H9 (cell line): ENCODE data around the gene CHPF2. TPM values are rescaled to one million over a fixed set of nuclear protein-coding genes. Genes with fewer than 3 reads are reported as not detected.

Source experiments
- DNase-seq: peaks from one replicate; pipeline ENCODE4 v3.0.0-alpha.2; 2017
- H2AFZ ChIP-seq: one replicate; pipeline ENCODE4 v1.6.1; 2013; ENCODE audit warnings: mild to moderate bottlenecking, low read length, control low read depth, moderate library complexity
- H2AK5ac ChIP-seq: 2 replicates; pipeline ENCODE4 v1.6.1; 2013; ENCODE audit warnings: low read length, control low read depth, mixed read lengths; ENCODE audit not compliant: insufficient read length
- H2BK120ac ChIP-seq: one replicate; pipeline ENCODE4 v1.6.1; 2013; ENCODE audit warnings: low read depth, mild to moderate bottlenecking, low read length, control low read depth, inconsistent platforms; ENCODE audit not compliant: poor library complexity, severe bottlenecking
- H2BK12ac ChIP-seq: 2 replicates; pipeline ENCODE4 v1.6.1; 2013; ENCODE audit warnings: low read length, control low read depth, mixed read lengths, low read depth; ENCODE audit not compliant: insufficient read length
- H2BK15ac ChIP-seq: 2 replicates; pipeline ENCODE4 v1.6.1; 2013; ENCODE audit warnings: low read depth, low read length, control low read depth
- H2BK20ac ChIP-seq: one replicate; pipeline ENCODE4 v1.6.1; 2013; ENCODE audit warnings: low read depth, mild to moderate bottlenecking, low read length, control low read depth, inconsistent platforms; ENCODE audit not compliant: poor library complexity, severe bottlenecking
- H2BK5ac ChIP-seq: 2 replicates; pipeline ENCODE4 v1.6.1; 2013; ENCODE audit warnings: low read length, control low read depth, mixed read lengths; ENCODE audit not compliant: insufficient read length
- H3K14ac ChIP-seq: 2 replicates; pipeline ENCODE4 v1.6.1; 2013; ENCODE audit warnings: low read length, control low read depth; ENCODE audit not compliant: insufficient read depth
- H3K18ac ChIP-seq: 2 replicates; pipeline ENCODE4 v1.6.1; 2013; ENCODE audit warnings: low read depth, mild to moderate bottlenecking, mixed read lengths, low read length, control low read depth; ENCODE audit not compliant: insufficient read length
- H3K23ac ChIP-seq: 2 replicates; pipeline ENCODE4 v1.6.1; 2013; ENCODE audit warnings: low read length, control low read depth, mixed read lengths, low read depth; ENCODE audit not compliant: insufficient read length
- H3K23me2 ChIP-seq: 2 replicates; pipeline ENCODE4 v1.6.1; 2013; ENCODE audit warnings: low read depth, mild to moderate bottlenecking, mixed read lengths, low read length, control low read depth; ENCODE audit not compliant: insufficient read length, poor library complexity, severe bottlenecking
- H3K27ac ChIP-seq: 2 replicates; pipeline ENCODE4 v1.5.1; 2013; ENCODE audit warnings: low read length, control low read depth, mixed read lengths, low read depth; ENCODE audit not compliant: insufficient read length
- H3K27me3 ChIP-seq: 2 replicates; pipeline ENCODE4 v1.6.1; 2013; ENCODE audit warnings: low read length, control low read depth, inconsistent platforms; ENCODE audit not compliant: insufficient read depth
- H3K4ac ChIP-seq: 2 replicates; pipeline ENCODE4 v1.6.1; 2013; ENCODE audit warnings: low read depth, mild to moderate bottlenecking, control low read depth, inconsistent platforms, low read length, moderate library complexity
- H3K4me1 ChIP-seq: 2 replicates; pipeline ENCODE4 v1.6.1; 2013; ENCODE audit warnings: low read length, control low read depth, inconsistent platforms; ENCODE audit not compliant: insufficient read depth
- H3K4me2 ChIP-seq: 2 replicates; pipeline ENCODE4 v1.6.1; 2013; ENCODE audit warnings: low read length, control low read depth, mixed read lengths; ENCODE audit not compliant: insufficient read length, insufficient read depth
- H3K56ac ChIP-seq: 2 replicates; pipeline ENCODE4 v1.6.1; 2013; ENCODE audit warnings: low read depth, mild to moderate bottlenecking, mixed read lengths, low read length, control low read depth; ENCODE audit not compliant: insufficient read length
- H3K79me1 ChIP-seq: 2 replicates; pipeline ENCODE4 v1.6.1; 2013; ENCODE audit warnings: low read depth, mild to moderate bottlenecking, moderate library complexity, low read length, control low read depth, inconsistent platforms; ENCODE audit not compliant: insufficient read depth, poor library complexity, severe bottlenecking
- H3K79me2 ChIP-seq: 2 replicates; pipeline ENCODE4 v1.6.1; 2013; ENCODE audit warnings: low read length, control low read depth, inconsistent platforms; ENCODE audit not compliant: insufficient read depth
- H3K9ac ChIP-seq: 2 replicates; pipeline ENCODE4 v1.6.1; 2013; ENCODE audit warnings: low read length, control low read depth, mixed read lengths; ENCODE audit not compliant: insufficient read length; ENCODE audit errors: extremely low read depth
- H3K9me3 ChIP-seq: one replicate; pipeline ENCODE4 v1.6.1; 2013; ENCODE audit warnings: low read depth, low read length, inconsistent platforms; ENCODE audit not compliant: control insufficient read depth
- H3T11ph ChIP-seq: one replicate; pipeline ENCODE4 v1.6.1; 2013; ENCODE audit warnings: mild to moderate bottlenecking, low read length, control low read depth, inconsistent platforms
- H4K20me1 ChIP-seq: one replicate; pipeline ENCODE4 v1.6.1; 2013; ENCODE audit not compliant: control insufficient read depth, insufficient read length, insufficient read depth
- H4K5ac ChIP-seq: 2 replicates; pipeline ENCODE4 v1.6.1; 2013; ENCODE audit warnings: low read depth, mild to moderate bottlenecking, mixed read lengths, low read length, control low read depth; ENCODE audit not compliant: insufficient read length
- H4K8ac ChIP-seq: replicated peaks from 2 replicates; pipeline ENCODE4 v1.6.1; 2013; ENCODE audit warnings: low read length, control low read depth, mixed read lengths, low read depth; ENCODE audit not compliant: insufficient read length
- H4K91ac ChIP-seq: 2 replicates; pipeline ENCODE4 v1.6.1; 2013; ENCODE audit warnings: low read depth, mild to moderate bottlenecking, moderate library complexity, mixed read lengths, low read length, control low read depth; ENCODE audit not compliant: insufficient read length
- H3K27ac Mint-ChIP-seq, 3 experiments: 2 replicates in 2 of 3; 3 replicates in 1 of 3; pipeline ENCODE4 v1.8.0; 2020 to 2021; ENCODE audit warnings: mixed read lengths in 3 of 3, mild to moderate bottlenecking in 1 of 3, moderate library complexity in 1 of 3
- H3K27me3 Mint-ChIP-seq: 2 replicates; pipeline ENCODE4 v1.8.0; 2021; ENCODE audit warnings: low read depth, mild to moderate bottlenecking, moderate library complexity, mixed read lengths
- H3K36me3 Mint-ChIP-seq, 3 experiments: 2 replicates in 2 of 3; 3 replicates in 1 of 3; pipeline ENCODE4 v1.8.0; 2020 to 2021; ENCODE audit warnings: low read depth in 3 of 3, mixed read lengths in 3 of 3; ENCODE audit not compliant: insufficient read depth in 1 of 3
- H3K4me1 Mint-ChIP-seq, 2 experiments: 2 replicates each; pipeline ENCODE4 v1.8.0; 2020; ENCODE audit warnings: mixed read lengths in 2 of 2
- H3K4me3 Mint-ChIP-seq, 2 experiments: 2 replicates in 1 of 2; 3 replicates in 1 of 2; pipeline ENCODE4 v1.8.0; 2020 to 2021; ENCODE audit warnings: mild to moderate bottlenecking in 2 of 2, mixed read lengths in 2 of 2, moderate library complexity in 1 of 2
- H3K9me3 Mint-ChIP-seq, 2 experiments: 2 replicates in 1 of 2; 3 replicates in 1 of 2; pipeline ENCODE4 v1.8.0; 2020; ENCODE audit warnings: mild to moderate bottlenecking in 2 of 2, mixed read lengths in 2 of 2, moderate library complexity in 1 of 2
- CTCF ChIP-seq: fragments of 200-600 bp; sonication (generic); conservative IDR thresholded peaks from 3 replicates; pipeline ENCODE4 v1.8.0; 2021; ENCODE audit warnings: antibody characterized with exemption, mild to moderate bottlenecking
- WGBS: extraction: QIAGEN DNeasy Blood & Tissue Kit; methylation state at CpG from one replicate; pipeline ENCODE4 v1.1.7; 2013; ENCODE audit warnings: missing lambda C conversion rate, low lambda C conversion rate, mixed read lengths; ENCODE audit not compliant: insufficient read length; ENCODE audit errors: extremely low coverage; 5-methylcytosine and 5-hydroxymethylcytosine counted together
- total RNA-seq: library from RNA; stranded (reverse); gene quantifications from 2 replicates; pipeline ENCODE4 v1.2.1, GENCODE V29; 2021

Gene CHPF2
- total RNA-seq, 1 experiment from 2014 or later: 25.7 TPM

GRCh38 chr7:151257990-151258389, 25.7 kb downstream of the CHPF2 start:
- no peak for TF ChIP-seq CTCF
- H2BK120ac ChIP-seq: no peak overlapping the region
- H3K27me3 Mint-ChIP-seq: peaks cover 90% of the 10 kb centered on the region

More at GRCh38 chr7:151257990-151258389, 25.7 kb downstream of the CHPF2 start:
- Histone ChIP-seq H3K27me3 (no peaks in the 10 kb centered on the region; the same call in 1 of the 2 replicates), H3K23me2 (peaks cover under 1% of the 10 kb centered on the region), H2BK12ac (no peak overlapping the region), H3K79me1 (no peaks in the 10 kb centered on the region), H3K4me2 (no peak overlapping the region), H2AFZ (no peak overlapping the region), H4K91ac (no peak overlapping the region), H3K27ac (no peak overlapping the region), H2BK20ac (no peak overlapping the region), H3K79me2 (no peaks in the 10 kb centered on the region), H3K9me3 (no peaks in the 10 kb centered on the region), H3K18ac (no peak overlapping the region), H3K4ac (no peak overlapping the region), H2AK5ac (no peak overlapping the region), H3K4me1 (peaks cover 3% of the 10 kb centered on the region; the same call in 1 of the 2 replicates), H2BK5ac (no peak overlapping the region), H4K5ac (no peak overlapping the region), H3K56ac (no peak overlapping the region), H2BK15ac (no peak overlapping the region), H3T11ph (no peak overlapping the region), H3K14ac (no peak overlapping the region), H4K8ac (no peak overlapping the region), H4K20me1 (no peaks in the 10 kb centered on the region), H3K23ac (no peak overlapping the region), H3K9ac (no peak overlapping the region)
- no peaks in the 10 kb centered on the region; a peak in 1 of 7 replicates for H3K36me3 Mint-ChIP-seq
- no peak overlapping the region; a peak in 1 of 7 replicates for H3K27ac Mint-ChIP-seq
- no CpG with 5 or more reads among the region's 7 CpGs for WGBS
- no peak for DNase-seq
- H3K9me3 Mint-ChIP-seq: no peaks in the 10 kb centered on the region; a peak in 1 of 5 replicates
- peaks cover 9 to 27% of the 10 kb centered on the region in 2 experiments for H3K4me1 Mint-ChIP-seq
- H3K4me3 Mint-ChIP-seq: no peak overlapping the region
